ENCODE results near the gene DRD1. TPM values are rescaled to one million over a fixed set of nuclear protein-coding genes. Genes with fewer than 3 reads are reported as not detected.
"Not testable (repeated sequence)": the region's sequence is repeated elsewhere in the genome, so short reads cannot be mapped to it uniquely, and the experiment has no call there.

The DRD1 gene
- total and polyA plus RNA-seq, 2 donors from 2014 or later = 0.25 to 0.28 TPM

GRCh38 chr5:175415303-175415702 is 28.7 kb downstream of the DRD1 start:
- no peak overlapping the region for H3K27ac ChIP-seq (ENCODE audit: low read depth in 2 of 2, low read length in 2 of 2)
- no peak overlapping the region for H3K4me3 ChIP-seq (ENCODE audit: low read length in 3 of 3)
- FAIRE-seq (no peak), DNase-seq (no peak)
- H3K27me3 ChIP-seq (ENCODE audit: control insufficient read depth, insufficient read depth, low read length) = no peaks in the 10 kb centered on the region
- H3K4me1 ChIP-seq (ENCODE audit: control insufficient read depth in 2 of 3, insufficient read depth in 2 of 3, low read depth in 1 of 3, low read length in 3 of 3) = no peaks in the 10 kb centered on the region
- no peaks in the 10 kb centered on the region for H3K9me3 ChIP-seq (ENCODE audit: control insufficient read depth in 2 of 3, insufficient read depth in 1 of 3, low read length in 3 of 3)
- TF ChIP-seq CTCF (IDR thresholded peaks at IDR 0.05; ENCODE audit: borderline replicate concordance, extremely low read depth, insufficient read depth) = no peak
- no peak overlapping the region for H3K9ac ChIP-seq (ENCODE audit: low read length in 3 of 3)
- H3K36me3 ChIP-seq (ENCODE audit: control insufficient read depth in 2 of 3, insufficient read depth in 3 of 3, low read length in 3 of 3) = no peaks in the 10 kb centered on the region
- intact Hi-C loops (cut with DNase I) = no loop called here

GRCh38 chr5:175410926-175411325 is 33.1 kb downstream of the DRD1 start:
- no peaks in the 10 kb centered on the region for H3K9me3 ChIP-seq (ENCODE audit: control insufficient read depth in 2 of 3, insufficient read depth in 1 of 3, low read length in 3 of 3)
- H3K36me3 ChIP-seq (ENCODE audit: control insufficient read depth in 2 of 3, insufficient read depth in 3 of 3, low read length in 3 of 3) = no peaks in the 10 kb centered on the region
- H3K27me3 ChIP-seq (ENCODE audit: control insufficient read depth, insufficient read depth, low read length) = no peaks in the 10 kb centered on the region
- FAIRE-seq (no peak), DNase-seq (no peak)
- no peaks in the 10 kb centered on the region for H3K4me1 ChIP-seq (ENCODE audit: control insufficient read depth in 2 of 3, insufficient read depth in 2 of 3, low read depth in 1 of 3, low read length in 3 of 3)
- no peak for TF ChIP-seq CTCF (IDR thresholded peaks at IDR 0.05; ENCODE audit: borderline replicate concordance, extremely low read depth, insufficient read depth)
- H3K4me3 ChIP-seq (ENCODE audit: low read length in 3 of 3) = no peak overlapping the region
- intact Hi-C loops (cut with DNase I) = no loop called here
- no peak overlapping the region for H3K9ac ChIP-seq (ENCODE audit: low read length in 3 of 3)
- no peak overlapping the region for H3K27ac ChIP-seq (ENCODE audit: low read depth in 2 of 2, low read length in 2 of 2)

- Histone ChIP-seq H3K9me3 (ENCODE audit: control insufficient read depth in 2 of 3, insufficient read depth in 1 of 3, low read length in 3 of 3) (no peaks in the 10 kb centered on the region), H3K36me3 (ENCODE audit: control insufficient read depth in 2 of 3, insufficient read depth in 3 of 3, low read length in 3 of 3) (no peaks in the 10 kb centered on the region), H3K4me1 (ENCODE audit: control insufficient read depth in 2 of 3, insufficient read depth in 2 of 3, low read depth in 1 of 3, low read length in 3 of 3) (no peaks in the 10 kb centered on the region), H3K27ac (ENCODE audit: low read depth in 2 of 2, low read length in 2 of 2) (no peak overlapping the region), H3K9ac (ENCODE audit: low read length in 3 of 3) (no peak overlapping the region), H3K4me3 (ENCODE audit: low read length in 3 of 3) (no peak overlapping the region), H3K27me3 (ENCODE audit: control insufficient read depth, insufficient read depth, low read length) (no peaks in the 10 kb centered on the region)
- TF ChIP-seq CTCF (IDR thresholded peaks at IDR 0.05; ENCODE audit: borderline replicate concordance, extremely low read depth, insufficient read depth) = no peak
- intact Hi-C loops (cut with DNase I) = no loop called here
- no peak for FAIRE-seq
- no peak for DNase-seq
These were observed 37.7 kb downstream of the DRD1 start for GRCh38 chr5:175406300-175406699.

- H3K9me3 ChIP-seq (ENCODE audit: control insufficient read depth in 2 of 3, insufficient read depth in 1 of 3, low read length in 3 of 3); H3K27me3 ChIP-seq (ENCODE audit: control insufficient read depth, insufficient read depth, low read length); FAIRE-seq; DNase-seq; intact Hi-C loops (cut with DNase I); H3K4me1 ChIP-seq (ENCODE audit: control insufficient read depth in 2 of 3, insufficient read depth in 2 of 3, low read depth in 1 of 3, low read length in 3 of 3); H3K9ac ChIP-seq (ENCODE audit: low read length in 3 of 3); H3K27ac ChIP-seq (ENCODE audit: low read depth in 2 of 2, low read length in 2 of 2); H3K36me3 ChIP-seq (ENCODE audit: control insufficient read depth in 2 of 3, insufficient read depth in 3 of 3, low read length in 3 of 3); H3K4me3 ChIP-seq (ENCODE audit: low read length in 3 of 3): not testable (repeated sequence)
These were observed 46.2 kb downstream of the DRD1 start for GRCh38 chr5:175397590-175398297.

GRCh38 chr5:175395430-175395829 is 48.6 kb downstream of the DRD1 start:
- H3K4me3 ChIP-seq (ENCODE audit: low read length in 3 of 3); H3K9ac ChIP-seq (ENCODE audit: low read length in 3 of 3); H3K9me3 ChIP-seq (ENCODE audit: control insufficient read depth in 2 of 3, insufficient read depth in 1 of 3, low read length in 3 of 3); H3K4me1 ChIP-seq (ENCODE audit: control insufficient read depth in 2 of 3, insufficient read depth in 2 of 3, low read depth in 1 of 3, low read length in 3 of 3); H3K27me3 ChIP-seq (ENCODE audit: control insufficient read depth, insufficient read depth, low read length); H3K36me3 ChIP-seq (ENCODE audit: control insufficient read depth in 2 of 3, insufficient read depth in 3 of 3, low read length in 3 of 3); FAIRE-seq; DNase-seq; intact Hi-C loops (cut with DNase I); H3K27ac ChIP-seq (ENCODE audit: low read depth in 2 of 2, low read length in 2 of 2): not testable (repeated sequence)
